B cell (primary cell): Measurements from ENCODE around the gene BMP7. TPM values are rescaled to one million over a fixed set of nuclear protein-coding genes. Genes with fewer than 3 reads are reported as not detected.

Experiments
- ATAC-seq: fragments of 200-7000 bp; cut with Tn5 transposase; one replicate; pipeline ENCODE4 v1.10.0; 2021; ENCODE audit warnings: low read depth, mild to moderate bottlenecking, moderate number of reproducible peaks, moderate library complexity
- CTCF ChIA-PET: fragments of 350-600 bp; sonication (Branson Sonifier 250); formaldehyde crosslinking; loops from one replicate; lab custom pipeline; 2021; ENCODE audit warnings: antibody characterized with exemption, inconsistent platforms; lab: Charles Lee
- POLR2A ChIA-PET: fragments of 350-600 bp; sonication (Branson Sonifier 250); formaldehyde crosslinking; loops from one replicate; lab custom pipeline; 2021; ENCODE audit warnings: antibody characterized with exemption; lab: Charles Lee
- DNase-seq: peaks from one replicate; pipeline ENCODE4 v3.0.0; 2013
- H2AFZ ChIP-seq: 2 replicates; pipeline ENCODE4 v1.6.1; 2012; ENCODE audit warnings: mild to moderate bottlenecking, low read depth, low read length; ENCODE audit not compliant: insufficient read depth, poor library complexity, severe bottlenecking
- H3K27ac ChIP-seq, 2 donors: 1 replicate in 1 of 2; 2 replicates in 1 of 2; pipeline ENCODE4 v1.5.1; 2012 to 2013; ENCODE audit warnings: low read length in 2 of 2, mild to moderate bottlenecking in 2 of 2, moderate library complexity in 1 of 2
- H3K27me3 ChIP-seq, 4 experiments: fragments of 200-600 bp in 1 of 4; sonication (generic) in 1 of 4; replicated peaks in 1 of 4; 1 replicate in 2 of 4; 2 replicates in 2 of 4; pipeline versions ENCODE4 v1.6.1 to v1.7.0; 2013 to 2016; ENCODE audit warnings: low read length in 3 of 4, mild to moderate bottlenecking in 2 of 4, mixed read lengths in 1 of 4, moderate library complexity in 1 of 4; ENCODE audit not compliant: insufficient read depth in 4 of 4, control insufficient read depth in 3 of 4; ENCODE audit errors: control extremely low read depth in 1 of 4
- H3K36me3 ChIP-seq, 2 experiments: replicated peaks in 1 of 2; 1 replicate in 1 of 2; 2 replicates in 1 of 2; pipeline versions ENCODE4 v1.6.1 to v1.7.1; 2013; ENCODE audit warnings: low read length in 1 of 2; ENCODE audit not compliant: insufficient read depth in 2 of 2, control insufficient read depth in 1 of 2; ENCODE audit errors: control extremely low read depth in 1 of 2, extremely low read depth in 1 of 2
- H3K4me1 ChIP-seq, 2 donors: fragments of 200-600 bp in 1 of 2; sonication (generic) in 1 of 2; 1 replicate in 1 of 2; 2 replicates in 1 of 2; pipeline versions ENCODE4 v1.5.1 to v1.6.1; 2013 to 2017; ENCODE audit warnings: low read length in 2 of 2; ENCODE audit not compliant: control insufficient read depth in 2 of 2, insufficient read depth in 2 of 2
- H3K4me2 ChIP-seq: replicated peaks from 2 replicates; pipeline ENCODE3; 2012; ENCODE audit warnings: mild to moderate bottlenecking, low read depth, low read length; ENCODE audit not compliant: poor library complexity, severe bottlenecking
- H3K4me3 ChIP-seq, 5 experiments: fragments of 200-600 bp in 1 of 5; sonication (generic) in 1 of 5; 1 replicate in 3 of 5; 2 replicates in 2 of 5; pipeline versions ENCODE4 v1.5.1 to v1.7.0; 2011 to 2016; ENCODE audit warnings: low read length in 4 of 5, mild to moderate bottlenecking in 4 of 5, low read depth in 2 of 5, control low read depth in 1 of 5, moderate library complexity in 1 of 5; ENCODE audit not compliant: insufficient read depth in 1 of 5; ENCODE audit errors: control extremely low read depth in 1 of 5, extremely low read depth in 1 of 5
- H3K79me2 ChIP-seq: fragments of 200-600 bp; sonication (generic); one replicate; pipeline ENCODE4 v1.6.0; 2016; ENCODE audit warnings: low read length; ENCODE audit not compliant: control insufficient read depth, insufficient read depth
- H3K9ac ChIP-seq: fragments of 200-600 bp; sonication (generic); 2 replicates; pipeline ENCODE4 v1.6.1; 2017; ENCODE audit warnings: mild to moderate bottlenecking, low read length, moderate library complexity
- H3K9me3 ChIP-seq, 3 donors: one replicate each; pipeline versions ENCODE4 v1.6.1 to v1.7.1; 2013; ENCODE audit warnings: low read length in 2 of 3; ENCODE audit not compliant: control insufficient read depth in 2 of 3, insufficient read depth in 1 of 3; ENCODE audit errors: control extremely low read depth in 1 of 3
- H4K20me1 ChIP-seq: 2 replicates; pipeline ENCODE4 v1.6.0; 2012; ENCODE audit warnings: mild to moderate bottlenecking, low read length; ENCODE audit not compliant: insufficient read depth, control insufficient read depth, poor library complexity, severe bottlenecking
- H3K27ac Mint-ChIP-seq: one replicate; pipeline ENCODE4 v1.8.0; 2021; ENCODE audit warnings: mixed read lengths
- H3K27me3 Mint-ChIP-seq: one replicate; pipeline ENCODE4 v1.8.0; 2021; ENCODE audit warnings: mixed read lengths
- H3K4me1 Mint-ChIP-seq: one replicate; pipeline ENCODE4 v1.8.0; 2021; ENCODE audit warnings: mixed read lengths
- H3K4me3 Mint-ChIP-seq: one replicate; pipeline ENCODE4 v1.8.0; 2021; ENCODE audit warnings: mixed read lengths
- H3K9me3 Mint-ChIP-seq: one replicate; pipeline ENCODE4 v1.8.0; 2022; ENCODE audit warnings: mixed read lengths; ENCODE audit not compliant: insufficient read depth
- EZH2 ChIP-seq: IDR thresholded peaks from 2 replicates; pipeline ENCODE4 v1.6.1; 2012; ENCODE audit warnings: borderline replicate concordance, low read depth, mild to moderate bottlenecking, moderate library complexity, low read length; ENCODE audit not compliant: insufficient read depth, poor library complexity, severe bottlenecking
- WGBS: methylation state at CpG from one replicate; pipeline ENCODE4 v1.1.5; 2013; ENCODE audit warnings: missing lambda C conversion rate; ENCODE audit not compliant: insufficient coverage; 5-methylcytosine and 5-hydroxymethylcytosine counted together
- intact Hi-C: fragments of 100-400 bp; cut with micrococcal nuclease; formaldehyde crosslinking; loops from one replicate; pipeline ENCODE4 v1.10.0; 2022
- polyA plus RNA-seq: library from polyadenylated mRNA; depleted of rRNA; stranded (reverse); fragments of >200 nt; gene quantifications from 2 replicates; pipeline ENCODE4 v1.2.3, GENCODE V29; 2012
- total RNA-seq, 2 donors: library from RNA; stranded (reverse); fragments of 120-200 nt in 1 of 2; gene quantifications; 1 replicate in 1 of 2; 2 replicates in 1 of 2; pipeline versions ENCODE4 v1.2.3 to v1.2.4, GENCODE V29; 2013 to 2022
- TF ChIP-seq, protein P1 (sequence below): fragments of 200-600 bp; IDR thresholded peaks from one replicate; pipeline ENCODE4 v1.8.0; 2022; ENCODE audit warnings: antibody characterized with exemption, mild to moderate bottlenecking

BMP7 gene
- total and polyA plus RNA-seq, 2 donors (not counting 1 experiment from before 2014, with no cell fraction given), result not detected

DNA sequence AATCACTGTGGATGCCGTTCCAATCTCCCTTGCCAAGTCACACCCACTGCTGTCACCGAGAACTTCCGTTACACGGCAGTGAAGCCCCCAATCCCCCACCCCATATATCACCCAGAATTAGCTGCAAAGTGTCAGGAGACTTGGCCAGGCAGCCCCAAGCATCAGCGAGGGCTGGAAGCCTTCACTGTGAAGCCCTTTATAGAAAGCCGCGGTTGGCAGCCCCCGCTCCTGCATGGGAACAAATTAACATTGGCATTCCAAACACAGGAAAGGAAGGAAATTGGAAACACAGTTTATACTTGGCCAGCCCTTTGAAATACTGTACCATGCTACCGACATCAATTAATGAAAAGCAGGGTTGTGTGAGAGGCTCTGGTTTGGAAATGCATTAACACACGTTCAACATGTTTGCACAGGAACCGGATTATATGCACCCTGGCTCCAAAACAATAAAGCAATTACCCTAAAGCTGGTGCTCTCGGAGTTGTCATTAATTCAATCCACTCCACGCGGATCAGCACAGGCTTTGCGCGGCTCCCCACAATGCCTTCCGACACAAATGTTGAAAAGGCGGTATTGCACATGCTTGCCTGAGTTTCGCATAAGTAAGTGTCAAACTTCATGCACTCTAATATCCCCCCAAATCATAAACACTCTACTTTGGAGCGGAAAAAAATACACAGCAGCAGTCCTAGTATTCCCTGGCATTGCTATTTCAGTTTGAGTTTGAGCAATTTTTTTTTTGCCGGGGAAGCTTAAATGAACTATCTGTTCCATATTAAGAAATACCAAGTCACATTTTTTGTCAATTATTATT, 7.1 kb downstream of the BMP7 start:
- no peak overlapping the region for H3K4me3 Mint-ChIP-seq
- H3K4me1 ChIP-seq, result no peaks in the 10 kb centered on the region
- DNase-seq (no peak), ATAC-seq (no peak)
- H3K9me3 Mint-ChIP-seq, result no peaks in the 10 kb centered on the region
- no peaks in the 10 kb centered on the region for H4K20me1 ChIP-seq
- WGBS, result 36% methylated on average over 17 of the region's 21 CpGs
- no peak overlapping the region for H3K27ac Mint-ChIP-seq
- H3K27ac ChIP-seq, result no peak overlapping the region
- no peaks in the 10 kb centered on the region for H3K36me3 ChIP-seq
- no peaks in the 10 kb centered on the region for H3K79me2 ChIP-seq
- ChIA-PET CTCF (no interaction called here), POLR2A (no interaction called here)
- peaks cover 0 to 2% (median 0%) of the 10 kb centered on the region in 3 donors for H3K9me3 ChIP-seq
- H3K4me3 ChIP-seq, result no peak overlapping the region
- H3K27me3 ChIP-seq, result peaks cover 0 to 29% (median 16%) of the 10 kb centered on the region in 4 experiments
- no peak overlapping the region for H3K4me2 ChIP-seq
- H3K4me1 Mint-ChIP-seq, result no peaks in the 10 kb centered on the region
- intact Hi-C loops, result no loop called here
- TF ChIP-seq, protein P1, sequence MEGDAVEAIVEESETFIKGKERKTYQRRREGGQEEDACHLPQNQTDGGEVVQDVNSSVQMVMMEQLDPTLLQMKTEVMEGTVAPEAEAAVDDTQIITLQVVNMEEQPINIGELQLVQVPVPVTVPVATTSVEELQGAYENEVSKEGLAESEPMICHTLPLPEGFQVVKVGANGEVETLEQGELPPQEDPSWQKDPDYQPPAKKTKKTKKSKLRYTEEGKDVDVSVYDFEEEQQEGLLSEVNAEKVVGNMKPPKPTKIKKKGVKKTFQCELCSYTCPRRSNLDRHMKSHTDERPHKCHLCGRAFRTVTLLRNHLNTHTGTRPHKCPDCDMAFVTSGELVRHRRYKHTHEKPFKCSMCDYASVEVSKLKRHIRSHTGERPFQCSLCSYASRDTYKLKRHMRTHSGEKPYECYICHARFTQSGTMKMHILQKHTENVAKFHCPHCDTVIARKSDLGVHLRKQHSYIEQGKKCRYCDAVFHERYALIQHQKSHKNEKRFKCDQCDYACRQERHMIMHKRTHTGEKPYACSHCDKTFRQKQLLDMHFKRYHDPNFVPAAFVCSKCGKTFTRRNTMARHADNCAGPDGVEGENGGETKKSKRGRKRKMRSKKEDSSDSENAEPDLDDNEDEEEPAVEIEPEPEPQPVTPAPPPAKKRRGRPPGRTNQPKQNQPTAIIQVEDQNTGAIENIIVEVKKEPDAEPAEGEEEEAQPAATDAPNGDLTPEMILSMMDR, result no peak
- no peak for TF ChIP-seq EZH2
- no peak overlapping the region for H2AFZ ChIP-seq
- peaks cover 67% of the 10 kb centered on the region for H3K27me3 Mint-ChIP-seq
- H3K9ac ChIP-seq, result no peak overlapping the region
